H1 (cell line): ENCODE results near the gene DNAAF5. TPM values are rescaled to one million over a fixed set of nuclear protein-coding genes. Genes with fewer than 3 reads are reported as not detected.

Experiments
- CTCF ChIA-PET: fragments of 300-600 bp; sonication (Branson Sonifier 250); formaldehyde crosslinking; loops from one replicate; lab custom pipeline; 2021; ENCODE audit not compliant: partially characterized antibody; lab: Charles Lee
- POLR2A ChIA-PET: fragments of 300-600 bp; sonication (Branson Sonifier 250); formaldehyde crosslinking; loops from one replicate; lab custom pipeline; 2021; ENCODE audit warnings: inconsistent platforms; ENCODE audit not compliant: partially characterized antibody; lab: Charles Lee
- DNase-seq, 2 experiments: peaks; one replicate each; pipeline versions ENCODE4 v3.0.0 to v3.0.0-alpha.2; 2010 to 2022; ENCODE audit warnings: low spot score in 2 of 2, low read depth in 1 of 2, mixed read lengths in 1 of 2
- FAIRE-seq: peaks from 2 replicates; lab custom pipeline; 2011; peaks lifted over from hg19 to GRCh38; lab: Jason Lieb, UNC
- H2AFZ ChIP-seq: 2 replicates; pipeline ENCODE4 v1.8.1; 2012; ENCODE audit warnings: low read length, inconsistent platforms
- H2AK5ac ChIP-seq: 2 replicates; pipeline ENCODE4 v1.6.1; 2013; ENCODE audit warnings: low read depth, low read length
- H2BK120ac ChIP-seq: replicated peaks from 2 replicates; pipeline ENCODE3; 2013; ENCODE audit warnings: low read depth, low read length, inconsistent platforms
- H2BK12ac ChIP-seq: 2 replicates; pipeline ENCODE4 v1.6.1; 2013; ENCODE audit warnings: low read depth, low read length
- H2BK15ac ChIP-seq: 2 replicates; pipeline ENCODE4 v1.6.1; 2013; ENCODE audit warnings: low read length
- H2BK20ac ChIP-seq: 2 replicates; pipeline ENCODE4 v1.6.1; 2013; ENCODE audit warnings: low read length
- H2BK5ac ChIP-seq: 2 replicates; pipeline ENCODE4 v1.6.1; 2013; ENCODE audit warnings: low read depth, low read length
- H3K14ac ChIP-seq: 2 replicates; pipeline ENCODE4 v1.6.1; 2013; ENCODE audit warnings: inconsistent platforms; ENCODE audit not compliant: insufficient read length
- H3K18ac ChIP-seq: 2 replicates; pipeline ENCODE4 v1.6.1; 2013; ENCODE audit warnings: low read length; ENCODE audit errors: extremely low read depth
- H3K23ac ChIP-seq: 2 replicates; pipeline ENCODE4 v1.6.1; 2013; ENCODE audit warnings: inconsistent platforms; ENCODE audit not compliant: insufficient read length
- H3K23me2 ChIP-seq: 2 replicates; pipeline ENCODE4 v1.6.1; 2013; ENCODE audit warnings: low read depth, low read length
- H3K27ac ChIP-seq: 2 replicates; pipeline ENCODE4 v1.6.1; 2011; ENCODE audit warnings: low read depth, low read length, inconsistent platforms
- H3K27me3 ChIP-seq, 4 experiments: replicated peaks in 1 of 4; 1 replicate in 1 of 4; 2 replicates in 3 of 4; pipeline versions ENCODE4 v1.6.1 to v1.8.1; 2011 to 2013; ENCODE audit warnings: low read length in 3 of 4, mild to moderate bottlenecking in 3 of 4, inconsistent platforms in 2 of 4, mixed read lengths in 2 of 4, moderate library complexity in 1 of 4; ENCODE audit not compliant: control insufficient read depth in 3 of 4, insufficient read depth in 3 of 4; ENCODE audit errors: extremely low read depth in 1 of 4
- H3K36me3 ChIP-seq, 4 experiments: 2 replicates each; pipeline versions ENCODE4 v1.6.1 to v1.8.1; 2011 to 2013; ENCODE audit warnings: mild to moderate bottlenecking in 4 of 4, low read length in 3 of 4, moderate library complexity in 2 of 4, control low read depth in 1 of 4, inconsistent platforms in 1 of 4; ENCODE audit not compliant: insufficient read depth in 4 of 4, control insufficient read depth in 2 of 4
- H3K4ac ChIP-seq: replicated peaks from 2 replicates; pipeline ENCODE3; 2013; ENCODE audit warnings: low read length, low read depth, mixed read lengths, inconsistent platforms; ENCODE audit not compliant: insufficient read length
- H3K4me1 ChIP-seq, 4 experiments: replicated peaks in 1 of 4; 1 replicate in 1 of 4; 2 replicates in 3 of 4; pipeline versions ENCODE4 v1.6.1 to v1.8.1; 2011 to 2013; ENCODE audit warnings: low read length in 3 of 4, inconsistent platforms in 2 of 4, mixed read lengths in 1 of 4; ENCODE audit not compliant: insufficient read depth in 4 of 4, control insufficient read depth in 3 of 4
- H3K4me2 ChIP-seq, 2 experiments: 2 replicates each; pipeline versions ENCODE4 v1.6.1 to v1.8.1; 2011 to 2013; ENCODE audit warnings: low read depth in 2 of 2, low read length in 2 of 2, control low read depth in 1 of 2, inconsistent platforms in 1 of 2, mild to moderate bottlenecking in 1 of 2; ENCODE audit not compliant: insufficient read depth in 1 of 2
- H3K4me3 ChIP-seq, 4 experiments: fragments of 200-600, 300-600 bp in 1 of 4; sonication (generic), shearing (Covaris generic), sonication (Bioruptor Twin) in 1 of 4; 2 replicates each; pipeline versions ENCODE4 v1.5.1 to v1.8.1; 2011 to 2016; ENCODE audit warnings: low read length in 4 of 4, low read depth in 3 of 4, control low read depth in 2 of 4, inconsistent platforms in 2 of 4, mild to moderate bottlenecking in 2 of 4, mixed read lengths in 1 of 4, moderate library complexity in 1 of 4; ENCODE audit not compliant: insufficient read depth in 2 of 4; ENCODE audit errors: extremely low read depth in 1 of 4
- H3K56ac ChIP-seq: replicated peaks from 2 replicates; pipeline ENCODE3; 2013; ENCODE audit warnings: low read depth, mild to moderate bottlenecking, mixed read lengths, low read length, inconsistent platforms; ENCODE audit not compliant: insufficient read length
- H3K79me1 ChIP-seq: 2 replicates; pipeline ENCODE4 v1.6.1; 2013; ENCODE audit warnings: low read depth, low read length, control low read depth
- H3K79me2 ChIP-seq, 2 experiments: 2 replicates each; pipeline versions ENCODE4 v1.6.1 to v1.8.1; 2012 to 2013; ENCODE audit warnings: low read length in 2 of 2, mild to moderate bottlenecking in 2 of 2, inconsistent platforms in 1 of 2; ENCODE audit not compliant: insufficient read depth in 2 of 2, control insufficient read depth in 1 of 2
- H3K9ac ChIP-seq, 4 experiments: replicated peaks in 1 of 4; 1 replicate in 1 of 4; 2 replicates in 3 of 4; pipeline versions ENCODE4 v1.6.1 to v1.8.1; 2011 to 2013; ENCODE audit warnings: low read depth in 3 of 4, low read length in 3 of 4, control low read depth in 2 of 4, mild to moderate bottlenecking in 2 of 4, moderate library complexity in 2 of 4, inconsistent platforms in 1 of 4; ENCODE audit errors: extremely low read depth in 1 of 4
- H3K9me3 ChIP-seq, 2 experiments: 2 replicates each; pipeline versions ENCODE4 v1.6.1 to v1.8.1; 2012 to 2013; ENCODE audit warnings: mild to moderate bottlenecking in 2 of 2, moderate library complexity in 2 of 2, control low read depth in 1 of 2, inconsistent platforms in 1 of 2, low read depth in 1 of 2, low read length in 1 of 2, mixed read lengths in 1 of 2; ENCODE audit not compliant: insufficient read depth in 2 of 2
- H4K20me1 ChIP-seq, 2 experiments: replicated peaks in 1 of 2; 2 replicates each; pipeline versions ENCODE3 to v1.8.1; 2011 to 2013; ENCODE audit warnings: inconsistent platforms in 2 of 2, low read length in 2 of 2, mild to moderate bottlenecking in 1 of 2; ENCODE audit not compliant: insufficient read depth in 2 of 2, control insufficient read depth in 1 of 2
- H4K5ac ChIP-seq: 2 replicates; pipeline ENCODE4 v1.6.1; 2013; ENCODE audit warnings: low read length, low read depth, mixed read lengths, inconsistent platforms; ENCODE audit not compliant: insufficient read length
- H4K8ac ChIP-seq: 2 replicates; pipeline ENCODE4 v1.8.0; 2013; ENCODE audit warnings: mild to moderate bottlenecking, moderate library complexity, low read length, inconsistent platforms; ENCODE audit not compliant: insufficient read depth; ENCODE audit errors: extremely low read depth
- H4K91ac ChIP-seq: replicated peaks from 2 replicates; pipeline ENCODE3; 2013; ENCODE audit warnings: low read length, mixed read lengths, inconsistent platforms; ENCODE audit not compliant: insufficient read length
- BRCA1 ChIP-seq: IDR thresholded peaks from 2 replicates; pipeline ENCODE4 v1.6.1; 2012; ENCODE audit warnings: low read depth, low read length, improper control_type of control experiment
- EP300 ChIP-seq, 2 experiments: IDR thresholded peaks; 1 replicate in 1 of 2; 2 replicates in 1 of 2; pipeline ENCODE4 v1.6.1; 2011 to 2012; ENCODE audit warnings: low read depth in 2 of 2, low read length in 2 of 2, mild to moderate bottlenecking in 2 of 2, borderline replicate concordance in 1 of 2, inconsistent platforms in 1 of 2, moderate library complexity in 1 of 2
- RFX5 ChIP-seq: IDR thresholded peaks from 2 replicates; pipeline ENCODE4 v1.6.1; 2011; ENCODE audit warnings: low read depth, low read length, improper control_type of control experiment, borderline replicate concordance
- WGBS, 2 experiments: shearing (Covaris generic) in 1 of 2; methylation state at CpG; one replicate each; pipeline versions ENCODE4 v1.1.6 to v1.1.7; 2013 to 2015; ENCODE audit warnings: low lambda C conversion rate in 2 of 2, mixed read lengths in 2 of 2, inconsistent platforms in 1 of 2, low coverage in 1 of 2, missing lambda C conversion rate in 1 of 2; ENCODE audit not compliant: insufficient replicate concordance in 2 of 2, insufficient coverage in 1 of 2, insufficient read length in 1 of 2; ENCODE audit errors: extremely low coverage in 1 of 2, missing lambda C conversion rate in 1 of 2; 5-methylcytosine and 5-hydroxymethylcytosine counted together
- polyA plus RNA-seq, 7 experiments: library from polyadenylated mRNA; depleted of rRNA in 3 of 7; stranded (reverse) in 5 of 7; unstranded in 2 of 7; fragments of >200 nt in 5 of 7; fragments of 200-250 nt in 2 of 7; gene quantifications; 1 replicate in 5 of 7; 2 replicates in 1 of 7; 4 replicates in 1 of 7; pipeline versions ENCODE4 v1.2.1 to v1.2.3, GENCODE V29; 2011 to 2013; ENCODE audit warnings: missing spikeins in 2 of 7, mixed read lengths in 2 of 7
- total RNA-seq: library from RNA; stranded (reverse); fragmentation: NEBNext Ultra II Directional; extraction: Animal tissue kit (Norgen Biotek cat#: 25700); gene quantifications from 2 replicates; pipeline ENCODE4 v1.2.1, GENCODE V29; 2021

Gene DNAAF5
- total and polyA plus RNA-seq, 2 of the 8 experiments (the other 6 are each of a cell fraction or from before 2014, with no cell fraction given) = 55.1 to 95.9 TPM

- DNase-seq = no peak
- peaks cover 0 to 4% of the 10 kb centered on the region in 2 experiments; a peak in 1 of 4 replicates for H3K9me3 ChIP-seq
- no peak overlapping the region for H3K9ac ChIP-seq
- TF ChIP-seq BRCA1 (no peak), RFX5 (no peak), EP300 (IDR thresholded peaks at IDR 0.05; ENCODE audit: borderline replicate concordance in 1 of 2, low read depth in 2 of 2, low read length in 2 of 2) (no peak)
- 100% methylated on average over 4 of the region's 4 CpGs; no CpG with 5 or more reads in 1 of the 2 experiments for WGBS, 2 experiments
- no peak overlapping the region for H2AK5ac ChIP-seq
- no peak overlapping the region for H2AFZ ChIP-seq
- H3K18ac ChIP-seq = no peak overlapping the region
- H3K79me2 ChIP-seq = peaks cover 0 to 29% of the 10 kb centered on the region in 2 experiments; a peak in 2 of 4 replicates
- no peak overlapping the region for H2BK20ac ChIP-seq
- H2BK5ac ChIP-seq = no peak overlapping the region
- no peak overlapping the region for H4K5ac ChIP-seq
- no peak overlapping the region for H2BK120ac ChIP-seq
- POLR2A ChIA-PET = no interaction called here
- H3K23me2 ChIP-seq = no peaks in the 10 kb centered on the region
- no peak overlapping the region for H3K27ac ChIP-seq
- H3K79me1 ChIP-seq = peaks cover 5% of the 10 kb centered on the region
- no peak overlapping the region for H3K4ac ChIP-seq
- no peak overlapping the region for H3K56ac ChIP-seq
- H2BK12ac ChIP-seq = no peak overlapping the region
- no peak overlapping the region for H3K14ac ChIP-seq
- H3K4me3 ChIP-seq = no peak overlapping the region
- CTCF ChIA-PET = no interaction called here
- no peak overlapping the region for H3K23ac ChIP-seq
- no peak overlapping the region for H4K91ac ChIP-seq
- H4K20me1 ChIP-seq = peaks cover 0 to 5% of the 10 kb centered on the region in 2 experiments
- no peak overlapping the region for H4K8ac ChIP-seq
- H3K4me2 ChIP-seq = no peak overlapping the region
- H3K36me3 ChIP-seq = peaks cover 0 to 9% (median 4%) of the 10 kb centered on the region in 4 experiments; a peak in 3 of 8 replicates
- FAIRE-seq = no peak
- H3K4me1 ChIP-seq = peaks cover 0 to 5% (median 0%) of the 10 kb centered on the region in 4 experiments; a peak in 2 of 7 replicates
- no peak overlapping the region for H2BK15ac ChIP-seq
- no peaks in the 10 kb centered on the region for H3K27me3 ChIP-seq
These were observed 25.3 kb upstream of the DNAAF5 start for GRCh38 chr7:701086-701671.
